A204.1 (cell line): ENCODE results near the gene PFDN2.
"Not testable (repeated sequence)": the region's sequence is repeated elsewhere in the genome, so short reads cannot be mapped to it uniquely, and the experiment has no call there.

Experiments used
- FAIRE-seq: peaks from 2 replicates; lab custom pipeline; 2012; peaks lifted over from hg19 to GRCh38; lab: Jason Lieb, UNC

PFDN2 gene

GRCh38 chr1:161080441-161081405 is 37.1 kb downstream of the PFDN2 start:
- FAIRE-seq, result no peak

GRCh38 chr1:161079436-161080110 is 38.3 kb downstream of the PFDN2 start:
- FAIRE-seq, result no peak

GRCh38 chr1:161077426-161077825 is 40.4 kb downstream of the PFDN2 start:
- no peak for FAIRE-seq

- no peak for FAIRE-seq
Observed at GRCh38 chr1:161076410-161076809, 41.4 kb downstream of the PFDN2 start.

- FAIRE-seq, result no peak
Observed at GRCh38 chr1:161074676-161075368, 43.0 kb downstream of the PFDN2 start.

GRCh38 chr1:161073474-161074121 is 44.2 kb downstream of the PFDN2 start:
- no peak for FAIRE-seq

- no peak for FAIRE-seq
Observed at GRCh38 chr1:161072751-161073449, 44.9 kb downstream of the PFDN2 start.

- peak; percentile 40 for FAIRE-seq
Observed at GRCh38 chr1:161071886-161072371, 45.9 kb downstream of the PFDN2 start.

GRCh38 chr1:161070761-161071160 is 47.1 kb downstream of the PFDN2 start:
- FAIRE-seq, result no peak

- FAIRE-seq, result no peak
Observed at GRCh38 chr1:161069731-161070270, 48.0 kb downstream of the PFDN2 start, which contains the start of gene ARHGAP30. TSS of gene ARHGAP30 (minus strand) at chr1:161069891. CDS start at chr1:161069624, 267 bp downstream.

- no peak for FAIRE-seq
Observed at GRCh38 chr1:161069241-161069640, 48.6 kb downstream of the PFDN2 start.

- no peak for FAIRE-seq
Observed at GRCh38 chr1:161068306-161069234, 49.3 kb downstream of the PFDN2 start.

GRCh38 chr1:161066694-161067093 is 51.1 kb downstream of the PFDN2 start:
- no peak for FAIRE-seq

- not testable (repeated sequence) for FAIRE-seq
Observed at GRCh38 chr1:161065681-161066080, 52.2 kb downstream of the PFDN2 start.

GRCh38 chr1:161063936-161064335 is 53.9 kb downstream of the PFDN2 start:
- FAIRE-seq, result not testable (repeated sequence)

GRCh38 chr1:161061419-161061818 is 56.4 kb downstream of the PFDN2 start:
- no peak for FAIRE-seq

GRCh38 chr1:161059293-161059692 is 58.5 kb downstream of the PFDN2 start:
- no peak for FAIRE-seq

- no peak for FAIRE-seq
Observed at GRCh38 chr1:161054805-161055204, 63.0 kb downstream of the PFDN2 start.

GRCh38 chr1:161054232-161054631 is 63.6 kb downstream of the PFDN2 start:
- no peak for FAIRE-seq

GRCh38 chr1:161052899-161053298 is 64.9 kb downstream of the PFDN2 start:
- FAIRE-seq, result no peak
